ENCODE measurements around the gene ST8SIA4. TPM values are rescaled to one million over a fixed set of nuclear protein-coding genes. Genes with fewer than 3 reads are reported as not detected.

Gene ST8SIA4
- total and polyA plus RNA-seq, 4 donors = 0.35 to 4.1 (median 1.6) TPM

- DNase-seq (ENCODE audit: low spot score) = no peak
- no peaks in the 10 kb centered on the region for H3K36me3 ChIP-seq (ENCODE audit: control insufficient read depth in 4 of 4, insufficient read depth in 3 of 4, low read depth in 1 of 4, low read length in 3 of 4)
- peak overlapping the region; percentile 7 to 82 for H3K9ac ChIP-seq (ENCODE audit: low read depth in 1 of 2, low read length in 2 of 2)
- peaks cover 0 to 2% (median 0%) of the 10 kb centered on the region in 4 donors for H3K27me3 ChIP-seq (ENCODE audit: control insufficient read depth in 4 of 4, insufficient read depth in 4 of 4, low read length in 3 of 4)
- H3K9me3 ChIP-seq (ENCODE audit: control insufficient read depth in 4 of 4, low read length in 3 of 4) = no peaks in the 10 kb centered on the region
- TF ChIP-seq, protein P1, sequence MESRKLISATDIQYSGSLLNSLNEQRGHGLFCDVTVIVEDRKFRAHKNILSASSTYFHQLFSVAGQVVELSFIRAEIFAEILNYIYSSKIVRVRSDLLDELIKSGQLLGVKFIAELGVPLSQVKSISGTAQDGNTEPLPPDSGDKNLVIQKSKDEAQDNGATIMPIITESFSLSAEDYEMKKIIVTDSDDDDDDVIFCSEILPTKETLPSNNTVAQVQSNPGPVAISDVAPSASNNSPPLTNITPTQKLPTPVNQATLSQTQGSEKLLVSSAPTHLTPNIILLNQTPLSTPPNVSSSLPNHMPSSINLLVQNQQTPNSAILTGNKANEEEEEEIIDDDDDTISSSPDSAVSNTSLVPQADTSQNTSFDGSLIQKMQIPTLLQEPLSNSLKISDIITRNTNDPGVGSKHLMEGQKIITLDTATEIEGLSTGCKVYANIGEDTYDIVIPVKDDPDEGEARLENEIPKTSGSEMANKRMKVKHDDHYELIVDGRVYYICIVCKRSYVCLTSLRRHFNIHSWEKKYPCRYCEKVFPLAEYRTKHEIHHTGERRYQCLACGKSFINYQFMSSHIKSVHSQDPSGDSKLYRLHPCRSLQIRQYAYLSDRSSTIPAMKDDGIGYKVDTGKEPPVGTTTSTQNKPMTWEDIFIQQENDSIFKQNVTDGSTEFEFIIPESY (IDR thresholded peaks at IDR 0.05) = no peak
- TF ChIP-seq HNF4A (conservative IDR thresholded peaks at IDR 0.05) (no peak), TAF1 (conservative IDR thresholded peaks at IDR 0.05) (no peak), JUND (IDR thresholded peaks at IDR 0.05) (no peak), SP1 (IDR thresholded peaks at IDR 0.05) (no peak), RAD21 (IDR thresholded peaks at IDR 0.05) (no peak), GABPA (IDR thresholded peaks at IDR 0.05 in 1 of 2, conservative IDR thresholded peaks at IDR 0.05 in 1 of 2) (no peak), HNF4G (IDR thresholded peaks at IDR 0.05) (no peak), YY1 (IDR thresholded peaks at IDR 0.05) (no peak), EGR1 (IDR thresholded peaks at IDR 0.05; ENCODE audit: low read depth in 2 of 2) (no peak), RXRA (IDR thresholded peaks at IDR 0.05) (no peak), NR2F2 (IDR thresholded peaks at IDR 0.05) (no peak), FOXA1 (IDR thresholded peaks at IDR 0.05) (no peak), FOXA2 (IDR thresholded peaks at IDR 0.05) (no peak)
- TF ChIP-seq, protein P2, sequence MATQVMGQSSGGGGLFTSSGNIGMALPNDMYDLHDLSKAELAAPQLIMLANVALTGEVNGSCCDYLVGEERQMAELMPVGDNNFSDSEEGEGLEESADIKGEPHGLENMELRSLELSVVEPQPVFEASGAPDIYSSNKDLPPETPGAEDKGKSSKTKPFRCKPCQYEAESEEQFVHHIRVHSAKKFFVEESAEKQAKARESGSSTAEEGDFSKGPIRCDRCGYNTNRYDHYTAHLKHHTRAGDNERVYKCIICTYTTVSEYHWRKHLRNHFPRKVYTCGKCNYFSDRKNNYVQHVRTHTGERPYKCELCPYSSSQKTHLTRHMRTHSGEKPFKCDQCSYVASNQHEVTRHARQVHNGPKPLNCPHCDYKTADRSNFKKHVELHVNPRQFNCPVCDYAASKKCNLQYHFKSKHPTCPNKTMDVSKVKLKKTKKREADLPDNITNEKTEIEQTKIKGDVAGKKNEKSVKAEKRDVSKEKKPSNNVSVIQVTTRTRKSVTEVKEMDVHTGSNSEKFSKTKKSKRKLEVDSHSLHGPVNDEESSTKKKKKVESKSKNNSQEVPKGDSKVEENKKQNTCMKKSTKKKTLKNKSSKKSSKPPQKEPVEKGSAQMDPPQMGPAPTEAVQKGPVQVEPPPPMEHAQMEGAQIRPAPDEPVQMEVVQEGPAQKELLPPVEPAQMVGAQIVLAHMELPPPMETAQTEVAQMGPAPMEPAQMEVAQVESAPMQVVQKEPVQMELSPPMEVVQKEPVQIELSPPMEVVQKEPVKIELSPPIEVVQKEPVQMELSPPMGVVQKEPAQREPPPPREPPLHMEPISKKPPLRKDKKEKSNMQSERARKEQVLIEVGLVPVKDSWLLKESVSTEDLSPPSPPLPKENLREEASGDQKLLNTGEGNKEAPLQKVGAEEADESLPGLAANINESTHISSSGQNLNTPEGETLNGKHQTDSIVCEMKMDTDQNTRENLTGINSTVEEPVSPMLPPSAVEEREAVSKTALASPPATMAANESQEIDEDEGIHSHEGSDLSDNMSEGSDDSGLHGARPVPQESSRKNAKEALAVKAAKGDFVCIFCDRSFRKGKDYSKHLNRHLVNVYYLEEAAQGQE (IDR thresholded peaks at IDR 0.05) = no peak
- TF ChIP-seq, protein P3, sequence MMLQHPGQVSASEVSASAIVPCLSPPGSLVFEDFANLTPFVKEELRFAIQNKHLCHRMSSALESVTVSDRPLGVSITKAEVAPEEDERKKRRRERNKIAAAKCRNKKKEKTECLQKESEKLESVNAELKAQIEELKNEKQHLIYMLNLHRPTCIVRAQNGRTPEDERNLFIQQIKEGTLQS (IDR thresholded peaks at IDR 0.05) = no peak
- H3K4me1 ChIP-seq (ENCODE audit: control insufficient read depth in 4 of 4, insufficient read depth in 4 of 4, low read length in 3 of 4) = peaks cover 0 to 6% (median 1%) of the 10 kb centered on the region in 4 donors
- H3K4me3 ChIP-seq (ENCODE audit: low read depth in 1 of 3, low read length in 3 of 3) = peak overlapping the region; percentile 43 to 61 (median 52)
- peak overlapping the region; percentile 60 to 68 for H3K27ac ChIP-seq (ENCODE audit: low read depth in 1 of 2, low read length in 2 of 2)
- WGBS = 2% methylated on average over 14 of the region's 14 CpGs
Measured at GRCh38 chr5:100902440-100903038, 543 bp downstream of the ST8SIA4 start.

- Histone ChIP-seq H3K36me3 (ENCODE audit: control insufficient read depth in 4 of 4, insufficient read depth in 3 of 4, low read depth in 1 of 4, low read length in 3 of 4) (no peaks in the 10 kb centered on the region), H3K4me3 (ENCODE audit: low read depth in 1 of 3, low read length in 3 of 3) (peak overlapping the region; percentile 28 to 52 (median 43)), H3K27me3 (ENCODE audit: control insufficient read depth in 4 of 4, insufficient read depth in 4 of 4, low read length in 3 of 4) (peaks cover 0 to 2% (median 0%) of the 10 kb centered on the region in 4 donors), H3K27ac (ENCODE audit: low read depth in 1 of 2, low read length in 2 of 2) (peak overlapping the region; percentile 77 to 87), H3K4me1 (ENCODE audit: control insufficient read depth in 4 of 4, insufficient read depth in 4 of 4, low read length in 3 of 4) (peaks cover 0 to 6% (median 1%) of the 10 kb centered on the region in 4 donors), H3K9ac (ENCODE audit: low read depth in 1 of 2, low read length in 2 of 2) (peak overlapping the region in 1 of 2 donors; percentile 82), H3K9me3 (ENCODE audit: control insufficient read depth in 4 of 4, low read length in 3 of 4) (no peaks in the 10 kb centered on the region)
- TF ChIP-seq RAD21 (IDR thresholded peaks at IDR 0.05) (peak; percentile 15 to 19), RXRA (IDR thresholded peaks at IDR 0.05) (no peak)
- DNase-seq (ENCODE audit: low spot score) = no peak
- WGBS = 3% methylated on average over 9 of the region's 9 CpGs
Measured at GRCh38 chr5:100901821-100902341, 1.2 kb downstream of the ST8SIA4 start.

All from liver (tissue), 9 donors.